ENCODE measurements around the gene FIBCD1. TPM values are rescaled to one million over a fixed set of nuclear protein-coding genes. Genes with fewer than 3 reads are reported as not detected.

FIBCD1 gene
- total and polyA plus RNA-seq, 3 experiments from 2014 or later, result not detected

- Histone ChIP-seq H3K4me3 (ENCODE audit: low read length) (no peak overlapping the region), H3K27ac (ENCODE audit: low read depth, low read length) (no peak overlapping the region), H3K9me3 (ENCODE audit: low read length) (no peaks in the 10 kb centered on the region), H3K27me3 (ENCODE audit: insufficient read depth, low read length, poor library complexity, severe bottlenecking) (peaks cover 63% of the 10 kb centered on the region), H3K4me1 (ENCODE audit: insufficient read depth, low read length) (peaks cover 6% of the 10 kb centered on the region), H3K36me3 (ENCODE audit: insufficient read depth, low read length) (no peaks in the 10 kb centered on the region)
- no peaks in the 10 kb centered on the region for H3K36me3 Mint-ChIP-seq
- peaks cover 8 to 21% (median 9%) of the 10 kb centered on the region in 3 donors for H3K4me1 Mint-ChIP-seq
- CTCF ChIA-PET, result no interaction called here
- no peak overlapping the region for H3K27ac Mint-ChIP-seq
- no peak for DNase-seq
- POLR2A ChIA-PET, result no interaction called here
- no peaks in the 10 kb centered on the region for H3K9me3 Mint-ChIP-seq
- H3K27me3 Mint-ChIP-seq, result peaks cover 30 to 65% of the 10 kb centered on the region in 2 donors
- H3K4me3 Mint-ChIP-seq, result peak overlapping the region in 1 of 7 donors; percentile 36
Observed at GRCh38 chr9:130940027-130940549, 1.0 kb upstream of the FIBCD1 start.

- Mint-ChIP-seq H3K4me1 (peaks cover 8 to 21% (median 9%) of the 10 kb centered on the region in 3 donors), H3K27ac (no peak overlapping the region), H3K9me3 (no peaks in the 10 kb centered on the region), H3K27me3 (peaks cover 28 to 65% of the 10 kb centered on the region in 2 donors), H3K36me3 (no peaks in the 10 kb centered on the region), H3K4me3 (no peak overlapping the region)
- Histone ChIP-seq H3K4me1 (ENCODE audit: insufficient read depth, low read length) (peaks cover 6% of the 10 kb centered on the region), H3K27me3 (ENCODE audit: insufficient read depth, low read length, poor library complexity, severe bottlenecking) (peaks cover 69% of the 10 kb centered on the region), H3K36me3 (ENCODE audit: insufficient read depth, low read length) (no peaks in the 10 kb centered on the region), H3K27ac (ENCODE audit: low read depth, low read length) (no peak overlapping the region), H3K9me3 (ENCODE audit: low read length) (no peaks in the 10 kb centered on the region), H3K4me3 (ENCODE audit: low read length) (no peak overlapping the region)
- CTCF ChIA-PET, result no interaction called here
- POLR2A ChIA-PET, result no interaction called here
- no peak for DNase-seq
Observed at GRCh38 chr9:130939405-130940026, 469 bp upstream of the FIBCD1 start.

DNA sequence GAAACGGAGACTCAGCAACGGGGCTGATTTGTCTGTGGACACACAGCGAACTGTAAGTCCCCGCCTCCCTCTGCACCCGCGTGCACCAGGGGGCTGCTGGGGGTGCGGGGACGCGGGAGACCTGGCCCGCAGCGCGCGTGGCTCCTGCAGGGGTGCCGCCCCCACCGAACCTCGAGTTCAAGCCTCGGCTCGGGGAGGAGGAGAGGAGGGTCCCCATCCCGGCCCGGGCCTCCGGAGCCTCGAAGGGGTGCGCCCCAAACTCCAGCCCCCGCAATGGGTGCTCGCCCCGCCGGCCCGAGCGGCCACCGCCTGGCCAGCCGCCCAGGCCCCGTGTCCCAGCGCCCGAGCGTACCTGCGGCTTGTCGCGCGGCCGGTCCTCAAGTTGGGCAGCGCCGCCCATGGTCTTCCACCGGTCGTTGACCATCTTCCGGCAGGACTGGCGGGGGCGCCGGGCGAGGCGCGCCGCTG, 829 bp downstream of the FIBCD1 start:
- Mint-ChIP-seq H3K27me3 (peaks cover 28 to 62% of the 10 kb centered on the region in 2 donors), H3K27ac (no peak overlapping the region), H3K4me1 (peaks cover 8 to 21% (median 9%) of the 10 kb centered on the region in 3 donors), H3K9me3 (no peaks in the 10 kb centered on the region), H3K4me3 (peak overlapping the region in 2 of 7 donors; percentile 43 to 55), H3K36me3 (no peaks in the 10 kb centered on the region)
- no peak overlapping the region for H3K27ac ChIP-seq (ENCODE audit: low read depth, low read length)
- DNase-seq, result no peak
- H3K27me3 ChIP-seq (ENCODE audit: insufficient read depth, low read length, poor library complexity, severe bottlenecking), result peaks cover 72% of the 10 kb centered on the region
- POLR2A ChIA-PET, result no interaction called here
- H3K36me3 ChIP-seq (ENCODE audit: insufficient read depth, low read length), result no peaks in the 10 kb centered on the region
- peaks cover 6% of the 10 kb centered on the region for H3K4me1 ChIP-seq (ENCODE audit: insufficient read depth, low read length)
- H3K9me3 ChIP-seq (ENCODE audit: low read length), result no peaks in the 10 kb centered on the region
- CTCF ChIA-PET, result no interaction called here
- H3K4me3 ChIP-seq (ENCODE audit: low read length), result no peak overlapping the region

- ChIA-PET POLR2A (no interaction called here), CTCF (no interaction called here)
- Histone ChIP-seq H3K9me3 (ENCODE audit: low read length) (no peaks in the 10 kb centered on the region), H3K4me1 (ENCODE audit: insufficient read depth, low read length) (peaks cover 6% of the 10 kb centered on the region), H3K27ac (ENCODE audit: low read depth, low read length) (no peak overlapping the region), H3K4me3 (ENCODE audit: low read length) (no peak overlapping the region), H3K27me3 (ENCODE audit: insufficient read depth, low read length, poor library complexity, severe bottlenecking) (peaks cover 78% of the 10 kb centered on the region), H3K36me3 (ENCODE audit: insufficient read depth, low read length) (no peaks in the 10 kb centered on the region)
- no peak for DNase-seq
- H3K9me3 Mint-ChIP-seq, result no peaks in the 10 kb centered on the region
- H3K4me1 Mint-ChIP-seq, result peaks cover 8 to 21% (median 9%) of the 10 kb centered on the region in 3 donors
- H3K27me3 Mint-ChIP-seq, result peaks cover 29 to 68% of the 10 kb centered on the region in 2 donors
- peak overlapping the region in 4 of 7 donors; percentile 1 to 75 (median 49) for H3K4me3 Mint-ChIP-seq
- H3K27ac Mint-ChIP-seq, result no peak overlapping the region
- no peaks in the 10 kb centered on the region for H3K36me3 Mint-ChIP-seq
Observed at GRCh38 chr9:130937146-130938076, 1.6 kb downstream of the FIBCD1 start.

GRCh38 chr9:130936285-130937117, 2.5 kb downstream of the FIBCD1 start:
- H3K36me3 ChIP-seq (ENCODE audit: insufficient read depth, low read length), result no peaks in the 10 kb centered on the region
- H3K9me3 ChIP-seq (ENCODE audit: low read length), result no peaks in the 10 kb centered on the region
- Mint-ChIP-seq H3K4me3 (peak overlapping the region in 2 of 7 donors; percentile 1 to 75), H3K36me3 (no peaks in the 10 kb centered on the region), H3K27me3 (peaks cover 26 to 67% of the 10 kb centered on the region in 2 donors), H3K4me1 (peaks cover 8 to 21% (median 9%) of the 10 kb centered on the region in 3 donors), H3K27ac (peak overlapping the region in 1 of 8 donors; percentile 50), H3K9me3 (no peaks in the 10 kb centered on the region)
- H3K4me3 ChIP-seq (ENCODE audit: low read length), result no peak overlapping the region
- H3K4me1 ChIP-seq (ENCODE audit: insufficient read depth, low read length), result peaks cover 6% of the 10 kb centered on the region
- no peak for DNase-seq
- H3K27ac ChIP-seq (ENCODE audit: low read depth, low read length), result no peak overlapping the region
- H3K27me3 ChIP-seq (ENCODE audit: insufficient read depth, low read length, poor library complexity, severe bottlenecking), result peaks cover 80% of the 10 kb centered on the region
- ChIA-PET CTCF (no interaction called here), POLR2A (no interaction called here)

- no peaks in the 10 kb centered on the region for H3K4me1 ChIP-seq (ENCODE audit: insufficient read depth, low read length)
- no peak overlapping the region for H3K4me3 ChIP-seq (ENCODE audit: low read length)
- H3K9me3 ChIP-seq (ENCODE audit: low read length), result no peaks in the 10 kb centered on the region
- peaks cover 80% of the 10 kb centered on the region for H3K27me3 ChIP-seq (ENCODE audit: insufficient read depth, low read length, poor library complexity, severe bottlenecking)
- Mint-ChIP-seq H3K36me3 (no peaks in the 10 kb centered on the region), H3K27me3 (peaks cover 20 to 64% of the 10 kb centered on the region in 2 donors), H3K27ac (no peak overlapping the region), H3K4me3 (peak overlapping the region in 1 of 7 donors; percentile 32), H3K9me3 (no peaks in the 10 kb centered on the region), H3K4me1 (peaks cover 4 to 16% (median 6%) of the 10 kb centered on the region in 3 donors)
- no peak overlapping the region for H3K27ac ChIP-seq (ENCODE audit: low read depth, low read length)
- ChIA-PET CTCF (no interaction called here), POLR2A (no interaction called here)
- no peak for DNase-seq
- no peaks in the 10 kb centered on the region for H3K36me3 ChIP-seq (ENCODE audit: insufficient read depth, low read length)
Observed at GRCh38 chr9:130935648-130936271, 3.3 kb downstream of the FIBCD1 start.

GRCh38 chr9:130934702-130935647, 4.1 kb downstream of the FIBCD1 start:
- Histone ChIP-seq H3K27ac (ENCODE audit: low read depth, low read length) (no peak overlapping the region), H3K9me3 (ENCODE audit: low read length) (no peaks in the 10 kb centered on the region), H3K27me3 (ENCODE audit: insufficient read depth, low read length, poor library complexity, severe bottlenecking) (peaks cover 80% of the 10 kb centered on the region), H3K4me3 (ENCODE audit: low read length) (no peak overlapping the region), H3K4me1 (ENCODE audit: insufficient read depth, low read length) (no peaks in the 10 kb centered on the region), H3K36me3 (ENCODE audit: insufficient read depth, low read length) (no peaks in the 10 kb centered on the region)
- no peaks in the 10 kb centered on the region for H3K36me3 Mint-ChIP-seq
- no peaks in the 10 kb centered on the region for H3K9me3 Mint-ChIP-seq
- POLR2A ChIA-PET, result no interaction called here
- CTCF ChIA-PET, result no interaction called here
- no peak overlapping the region for H3K27ac Mint-ChIP-seq
- H3K4me1 Mint-ChIP-seq, result peaks cover 0 to 12% (median 3%) of the 10 kb centered on the region in 3 donors
- no peak for DNase-seq
- no peak overlapping the region for H3K4me3 Mint-ChIP-seq
- H3K27me3 Mint-ChIP-seq, result peaks cover 19 to 63% of the 10 kb centered on the region in 2 donors
